22Rv1 (cell line): ENCODE measurements around the gene LGALS14.
A peak's percentile ranks its signal among the peaks of the same experiment; 100 is the strongest.
"Not testable (repeated sequence)": the region's sequence is repeated elsewhere in the genome, so short reads cannot be mapped to it uniquely, and the experiment has no call there.

Source experiments
- H3K27ac ChIP-seq: fragments of 450-650 bp; 2 replicates; pipeline ENCODE4 v1.5.1; 2017
- ZFX ChIP-seq: fragments of 450-650 bp; IDR thresholded peaks from 2 replicates; pipeline ENCODE4 v1.6.1; 2017; ENCODE audit warnings: antibody characterized with exemption, borderline replicate concordance
- TF ChIP-seq, protein P1 (sequence below): fragments of 450-650 bp; IDR thresholded peaks from 2 replicates; pipeline ENCODE4 v1.5.1; 2017; ENCODE audit warnings: mild to moderate bottlenecking

LGALS14 gene

DNA sequence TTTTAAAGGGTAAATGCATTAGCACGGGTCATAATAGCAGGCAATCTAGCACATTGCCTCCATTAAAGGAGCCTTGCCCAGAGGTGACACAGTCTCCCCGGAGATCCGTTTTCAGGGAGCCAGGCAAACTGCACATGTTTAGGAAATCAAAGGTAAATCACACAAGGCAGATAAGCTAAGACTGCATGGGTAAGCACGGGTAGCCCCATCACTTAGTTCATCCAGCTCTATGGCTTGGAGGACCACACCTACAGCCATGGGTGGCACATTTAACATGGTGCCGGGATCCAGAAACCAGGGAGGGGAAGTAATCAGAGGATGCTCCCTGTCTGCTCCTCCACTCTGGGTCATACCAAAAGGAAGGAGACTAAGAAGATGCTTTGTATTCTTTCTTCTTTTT lies 31.8 kb upstream of the LGALS14 start:
- no peak for TF ChIP-seq ZFX
- TF ChIP-seq, protein P1, sequence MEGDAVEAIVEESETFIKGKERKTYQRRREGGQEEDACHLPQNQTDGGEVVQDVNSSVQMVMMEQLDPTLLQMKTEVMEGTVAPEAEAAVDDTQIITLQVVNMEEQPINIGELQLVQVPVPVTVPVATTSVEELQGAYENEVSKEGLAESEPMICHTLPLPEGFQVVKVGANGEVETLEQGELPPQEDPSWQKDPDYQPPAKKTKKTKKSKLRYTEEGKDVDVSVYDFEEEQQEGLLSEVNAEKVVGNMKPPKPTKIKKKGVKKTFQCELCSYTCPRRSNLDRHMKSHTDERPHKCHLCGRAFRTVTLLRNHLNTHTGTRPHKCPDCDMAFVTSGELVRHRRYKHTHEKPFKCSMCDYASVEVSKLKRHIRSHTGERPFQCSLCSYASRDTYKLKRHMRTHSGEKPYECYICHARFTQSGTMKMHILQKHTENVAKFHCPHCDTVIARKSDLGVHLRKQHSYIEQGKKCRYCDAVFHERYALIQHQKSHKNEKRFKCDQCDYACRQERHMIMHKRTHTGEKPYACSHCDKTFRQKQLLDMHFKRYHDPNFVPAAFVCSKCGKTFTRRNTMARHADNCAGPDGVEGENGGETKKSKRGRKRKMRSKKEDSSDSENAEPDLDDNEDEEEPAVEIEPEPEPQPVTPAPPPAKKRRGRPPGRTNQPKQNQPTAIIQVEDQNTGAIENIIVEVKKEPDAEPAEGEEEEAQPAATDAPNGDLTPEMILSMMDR, result no peak
- H3K27ac ChIP-seq, result no peak overlapping the region

DNA sequence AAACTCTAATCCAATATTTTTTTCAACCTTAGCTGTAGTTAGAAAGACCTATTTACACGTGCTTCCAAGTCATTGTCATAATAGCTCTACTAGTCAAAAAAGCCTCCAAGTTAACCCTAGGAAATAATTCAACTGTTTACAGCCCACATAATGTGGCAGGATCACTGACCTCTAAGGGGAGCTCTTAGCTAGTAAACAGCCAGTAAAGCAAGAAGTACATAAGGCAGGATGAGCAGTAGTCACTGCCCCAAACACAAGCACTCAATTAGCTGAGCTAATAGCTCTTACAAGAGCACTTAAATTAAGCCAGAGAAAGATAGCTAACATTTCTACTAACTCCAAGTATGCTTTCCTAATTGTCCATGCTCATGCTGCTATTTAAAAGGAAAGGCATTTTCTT lies 30.4 kb upstream of the LGALS14 start:
- H3K27ac ChIP-seq, result not testable (repeated sequence)
- TF ChIP-seq, protein P1, result peak; percentile 36

DNA sequence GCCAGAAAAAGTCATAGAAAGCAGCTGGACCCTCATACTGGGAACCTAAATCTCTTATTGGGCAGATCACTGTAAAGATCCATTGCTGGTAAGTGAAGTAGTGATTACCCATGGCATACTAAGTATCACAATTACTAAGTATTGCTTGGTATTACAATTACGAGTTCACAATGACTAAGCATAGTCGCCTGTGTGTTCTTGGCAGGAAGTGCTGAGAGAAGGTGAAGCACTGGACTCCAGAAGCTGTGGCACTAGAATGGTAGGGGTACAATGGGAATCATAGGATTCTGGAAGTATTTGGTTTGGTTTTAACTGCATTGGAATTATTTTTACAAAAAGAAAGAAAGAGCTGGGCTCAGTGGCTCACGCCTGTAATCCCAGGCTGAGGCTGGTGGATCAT lies 28.3 kb upstream of the LGALS14 start:
- no peak overlapping the region for H3K27ac ChIP-seq
- no peak for TF ChIP-seq ZFX
- TF ChIP-seq, protein P1, result no peak

DNA sequence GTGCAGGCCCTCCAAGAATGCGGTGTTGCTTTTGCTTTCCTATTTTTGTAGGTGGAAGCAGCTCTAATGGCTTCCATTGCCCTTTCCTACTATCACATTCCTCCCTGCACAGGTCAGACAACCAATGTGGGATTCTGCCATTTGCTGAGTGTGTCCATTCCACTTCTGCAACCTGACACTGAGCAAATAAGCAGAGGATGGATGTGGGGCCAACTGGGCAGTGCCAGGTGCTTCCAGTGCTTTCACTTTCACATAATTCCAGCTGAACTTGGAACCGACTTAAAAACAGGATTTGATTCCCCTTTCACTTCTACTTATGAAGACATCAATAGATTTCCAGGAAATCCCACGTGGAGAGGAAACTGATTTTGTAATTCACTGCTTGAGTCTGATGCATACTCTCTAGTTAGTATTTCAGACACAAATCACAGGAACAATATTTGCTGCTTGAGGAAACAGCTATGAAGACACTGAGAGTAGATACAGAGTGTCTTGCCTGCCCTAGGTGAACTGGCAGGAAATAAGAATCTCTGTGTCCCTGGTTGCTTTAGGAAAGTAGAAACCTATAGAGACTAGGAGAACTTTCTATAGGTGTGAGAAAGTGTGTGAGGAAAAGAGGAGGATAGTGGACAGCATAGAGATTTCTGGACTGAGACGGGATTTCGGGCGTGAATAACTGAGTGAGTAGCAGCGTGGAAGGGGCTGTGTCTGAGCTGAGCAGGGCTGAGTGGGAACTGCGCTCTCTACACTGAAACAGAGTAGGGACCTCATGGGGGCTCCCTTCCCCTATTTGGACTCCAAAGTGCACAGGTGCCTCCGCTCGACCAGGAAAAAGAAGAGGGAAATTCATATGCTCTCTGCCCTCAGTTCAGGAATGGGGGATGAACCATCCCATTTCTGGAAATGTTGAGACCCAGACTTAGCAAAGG lies 26.1 kb upstream of the LGALS14 start:
- H3K27ac ChIP-seq, result peak overlapping the region; percentile 68
- no peak for TF ChIP-seq ZFX
- TF ChIP-seq, protein P1, result no peak

DNA sequence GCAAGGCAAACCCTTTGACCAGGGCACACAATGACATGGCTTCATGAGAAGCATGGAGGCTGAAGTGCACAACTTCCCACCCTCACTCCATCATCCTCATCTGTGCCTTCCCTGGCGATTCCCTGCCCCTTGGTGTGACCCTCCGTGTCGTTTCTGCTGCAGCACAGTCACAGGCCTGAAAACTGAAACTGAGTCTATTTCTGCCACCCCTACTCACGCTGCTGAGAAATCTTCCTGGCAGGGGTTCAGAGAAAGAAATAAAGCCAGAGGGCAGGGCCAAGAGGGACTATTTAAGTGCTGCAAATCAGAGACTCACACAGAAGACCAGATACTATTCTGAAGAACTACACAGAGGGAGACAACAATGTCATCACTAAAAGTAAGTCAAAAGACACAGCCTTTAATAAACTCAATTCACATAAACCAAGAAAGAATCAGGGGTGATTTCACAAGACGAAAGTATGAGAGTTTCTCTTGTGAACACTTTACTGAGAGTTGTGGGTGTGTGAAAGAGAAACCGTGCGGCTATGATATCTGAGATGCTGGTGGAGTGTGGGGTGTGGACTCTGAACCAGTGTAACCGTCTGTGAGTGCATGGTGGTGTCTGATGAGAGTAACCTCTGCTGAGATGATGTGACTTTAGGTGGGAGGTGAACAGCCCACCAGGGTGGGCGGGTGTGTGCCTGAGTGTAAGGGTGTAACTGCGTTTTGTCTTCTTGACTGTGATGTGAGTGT lies 25.1 kb upstream of the LGALS14 start:
- no peak for TF ChIP-seq ZFX
- TF ChIP-seq, protein P1, result no peak
- no peak overlapping the region for H3K27ac ChIP-seq

DNA sequence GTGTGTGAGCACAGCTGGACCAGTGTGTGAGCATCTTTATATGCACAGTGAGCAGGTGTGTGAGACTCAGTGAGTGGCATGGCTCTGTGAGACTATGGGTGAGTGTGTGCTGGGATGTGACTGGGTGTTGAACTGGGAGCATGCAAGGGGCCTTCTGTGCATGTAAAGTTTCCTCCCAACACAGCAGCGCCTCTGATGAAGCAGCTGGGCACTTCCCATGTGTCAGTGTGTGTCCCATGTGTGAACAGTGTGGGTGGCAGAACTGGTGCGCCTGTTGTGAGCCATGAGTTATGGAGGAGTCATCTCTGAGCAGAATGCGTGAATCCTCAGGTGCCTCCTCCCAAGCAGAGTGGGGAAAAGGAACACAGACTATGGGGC lies 24.5 kb upstream of the LGALS14 start:
- no peak overlapping the region for H3K27ac ChIP-seq
- no peak for TF ChIP-seq ZFX
- TF ChIP-seq, protein P1, result no peak

DNA sequence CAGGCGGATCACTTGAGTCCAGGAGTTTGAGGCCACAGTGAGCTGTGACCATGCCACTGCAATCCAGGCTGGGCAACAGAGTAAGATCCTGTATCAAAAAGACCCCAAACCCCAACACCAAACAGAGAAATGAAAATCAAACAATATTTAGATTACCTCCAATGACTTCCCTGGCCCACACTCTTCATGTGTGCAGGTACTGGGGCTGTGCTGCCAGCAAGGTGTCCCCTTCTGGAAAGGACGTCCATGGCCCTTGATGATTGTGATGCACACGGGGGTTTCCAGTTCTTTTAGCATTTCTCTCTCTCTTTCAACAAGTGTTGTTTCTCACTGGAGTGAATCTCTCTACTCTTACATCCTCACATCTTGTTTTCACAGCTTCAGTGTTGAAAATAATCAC lies 23.7 kb upstream of the LGALS14 start:
- H3K27ac ChIP-seq, result no peak overlapping the region
- TF ChIP-seq, protein P1, result no peak
- no peak for TF ChIP-seq ZFX
